ENCODE results near the gene KRTAP10-4.

- no peak for TF ChIP-seq CTCF (IDR thresholded peaks at IDR 0.05)
- no peak for TF ChIP-seq POLR2A (IDR thresholded peaks at IDR 0.05)
- no peak for TF ChIP-seq POLR2AphosphoS5 (IDR thresholded peaks at IDR 0.05)
- no peak for TF ChIP-seq EP300 (IDR thresholded peaks at IDR 0.05; ENCODE audit: low read depth)
Observed at GRCh38 chr21:44550807-44551206, 22.7 kb upstream of the KRTAP10-4 start.

Measured in transverse colon (tissue), 4 donors.